Retinal pigment epithelial cell (primary cell): Measurements from ENCODE around the gene RAMACL.
"Not testable (repeated sequence)": the region's sequence is repeated elsewhere in the genome, so short reads cannot be mapped to it uniquely, and the experiment has no call there.

ENCODE experiments used
- DNase-seq: peaks from one replicate; pipeline ENCODE4 v3.0.0-alpha.2; 2010; ENCODE audit warnings: low read depth
- H3K4me3 ChIP-seq: 2 replicates; pipeline ENCODE4 v1.5.1; 2011; ENCODE audit warnings: mild to moderate bottlenecking, low read length, control low read depth, moderate library complexity
- TF ChIP-seq, protein P1 (sequence below): conservative IDR thresholded peaks from 2 replicates; pipeline ENCODE4 v1.5.1; 2011; ENCODE audit warnings: low read depth, low read length, control low read depth, inconsistent platforms

Gene RAMACL

DNA sequence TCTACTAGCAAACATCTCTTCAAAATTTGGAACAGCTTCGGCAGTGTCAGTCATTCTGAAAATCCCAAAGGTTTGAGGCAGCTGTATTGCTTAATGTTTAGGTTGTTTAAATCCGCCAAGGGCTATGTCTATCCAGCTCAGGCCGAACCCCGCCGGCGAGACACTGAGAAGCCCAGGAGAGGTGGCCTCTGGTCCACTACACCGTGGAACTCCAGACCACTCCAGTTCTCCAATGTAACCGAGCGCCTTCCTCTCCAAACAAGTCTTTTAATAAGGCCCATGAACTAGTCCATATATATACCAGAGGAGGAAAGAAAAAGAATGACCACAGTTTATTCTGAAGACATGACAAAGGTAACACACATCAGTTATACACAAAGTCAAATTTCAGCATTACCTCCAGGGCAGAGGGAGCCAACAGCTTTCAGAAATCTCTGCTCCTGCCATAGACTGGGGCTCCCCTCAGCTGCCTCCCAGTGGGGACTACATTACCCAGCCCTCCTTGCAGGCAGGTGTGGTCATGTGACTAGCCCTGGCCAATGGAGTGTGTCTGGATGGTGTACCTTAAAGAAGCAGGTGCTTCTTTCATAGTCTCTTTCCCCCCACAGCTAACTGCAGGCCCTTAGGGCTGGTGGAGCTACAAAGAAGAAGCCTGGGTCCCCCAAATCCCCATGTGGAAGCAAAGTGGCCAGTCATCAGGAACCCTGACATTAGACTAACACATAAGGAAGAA is at the start of gene RAMACL:
Gene RAMACL, minus strand, starts transcription at position 255 of the 733 bp plus-strand sequence. Its CDS starts 201 bp downstream, at position 54.
- TF ChIP-seq, protein P1, sequence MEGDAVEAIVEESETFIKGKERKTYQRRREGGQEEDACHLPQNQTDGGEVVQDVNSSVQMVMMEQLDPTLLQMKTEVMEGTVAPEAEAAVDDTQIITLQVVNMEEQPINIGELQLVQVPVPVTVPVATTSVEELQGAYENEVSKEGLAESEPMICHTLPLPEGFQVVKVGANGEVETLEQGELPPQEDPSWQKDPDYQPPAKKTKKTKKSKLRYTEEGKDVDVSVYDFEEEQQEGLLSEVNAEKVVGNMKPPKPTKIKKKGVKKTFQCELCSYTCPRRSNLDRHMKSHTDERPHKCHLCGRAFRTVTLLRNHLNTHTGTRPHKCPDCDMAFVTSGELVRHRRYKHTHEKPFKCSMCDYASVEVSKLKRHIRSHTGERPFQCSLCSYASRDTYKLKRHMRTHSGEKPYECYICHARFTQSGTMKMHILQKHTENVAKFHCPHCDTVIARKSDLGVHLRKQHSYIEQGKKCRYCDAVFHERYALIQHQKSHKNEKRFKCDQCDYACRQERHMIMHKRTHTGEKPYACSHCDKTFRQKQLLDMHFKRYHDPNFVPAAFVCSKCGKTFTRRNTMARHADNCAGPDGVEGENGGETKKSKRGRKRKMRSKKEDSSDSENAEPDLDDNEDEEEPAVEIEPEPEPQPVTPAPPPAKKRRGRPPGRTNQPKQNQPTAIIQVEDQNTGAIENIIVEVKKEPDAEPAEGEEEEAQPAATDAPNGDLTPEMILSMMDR: no peak
- DNase-seq: no peak
- H3K4me3 ChIP-seq: no peak within 1 kb of the TSS

DNA sequence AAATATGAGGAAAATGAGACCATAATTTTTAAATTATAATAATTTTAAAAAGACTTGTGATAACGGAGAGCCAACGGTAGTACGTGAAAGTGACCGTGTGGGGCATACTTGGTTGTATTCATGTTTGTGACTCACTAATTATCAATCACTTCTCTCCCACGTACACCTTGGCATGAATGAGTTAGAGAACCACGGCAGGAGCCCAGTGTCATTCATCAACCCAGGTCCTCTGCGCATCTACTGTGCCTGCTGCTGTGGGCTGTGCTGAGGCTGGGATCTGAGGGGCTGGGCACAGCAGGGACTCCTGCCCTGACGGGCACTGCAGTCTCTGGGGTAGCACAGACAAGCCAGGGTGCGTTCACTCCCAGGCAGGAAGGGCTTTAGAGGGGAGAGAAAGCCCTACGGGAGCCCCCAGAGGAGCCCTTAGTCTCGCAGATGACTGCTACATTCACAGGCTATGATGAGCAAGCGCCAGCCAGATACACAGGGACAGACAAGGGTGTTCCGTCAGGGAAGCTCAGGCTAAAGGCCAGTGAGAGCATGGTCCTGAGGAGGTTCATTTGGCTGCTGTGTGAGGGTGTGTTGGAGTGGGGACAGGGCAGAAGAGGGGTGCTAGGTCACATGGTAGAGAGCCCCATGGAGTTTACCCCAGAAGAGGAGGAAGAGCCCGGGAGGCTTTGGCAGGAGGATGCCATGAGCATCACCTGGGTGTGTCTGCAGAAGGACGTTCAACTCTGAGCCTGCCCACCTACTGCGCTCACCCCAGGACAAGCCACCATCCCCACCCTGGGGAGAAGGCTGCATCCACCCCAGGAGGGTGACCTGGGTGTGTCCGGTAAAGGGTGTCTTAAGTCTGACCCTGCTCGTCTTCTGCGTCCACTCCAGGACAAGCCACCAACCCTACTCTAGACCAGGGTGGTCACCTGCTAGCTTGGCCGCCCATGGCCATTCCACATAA is 48.8 kb upstream of the RAMACL start:
- TF ChIP-seq, protein P1: no peak
- no peak overlapping the region for H3K4me3 ChIP-seq
- no peak for DNase-seq

DNA sequence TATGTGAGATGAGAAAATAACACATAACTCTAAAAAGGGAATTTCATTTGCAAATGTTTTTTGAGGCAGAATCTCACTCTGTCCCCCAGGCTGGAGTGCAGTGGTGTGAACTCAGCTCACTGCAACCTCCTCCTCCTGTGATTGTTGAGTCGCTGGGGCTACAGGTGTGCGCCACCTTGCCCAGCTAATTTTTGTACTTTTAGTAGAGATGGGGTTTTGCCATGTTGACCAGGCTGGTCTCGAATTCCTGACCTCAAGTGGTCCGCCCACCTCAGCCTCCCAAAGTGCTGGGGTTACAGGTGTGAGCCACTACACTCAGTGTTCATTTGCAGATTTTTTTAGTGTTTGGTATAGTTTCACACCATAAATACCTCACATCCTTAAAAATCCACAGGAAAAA is 48.1 kb upstream of the RAMACL start:
- not testable (repeated sequence) for H3K4me3 ChIP-seq, DNase-seq

DNA sequence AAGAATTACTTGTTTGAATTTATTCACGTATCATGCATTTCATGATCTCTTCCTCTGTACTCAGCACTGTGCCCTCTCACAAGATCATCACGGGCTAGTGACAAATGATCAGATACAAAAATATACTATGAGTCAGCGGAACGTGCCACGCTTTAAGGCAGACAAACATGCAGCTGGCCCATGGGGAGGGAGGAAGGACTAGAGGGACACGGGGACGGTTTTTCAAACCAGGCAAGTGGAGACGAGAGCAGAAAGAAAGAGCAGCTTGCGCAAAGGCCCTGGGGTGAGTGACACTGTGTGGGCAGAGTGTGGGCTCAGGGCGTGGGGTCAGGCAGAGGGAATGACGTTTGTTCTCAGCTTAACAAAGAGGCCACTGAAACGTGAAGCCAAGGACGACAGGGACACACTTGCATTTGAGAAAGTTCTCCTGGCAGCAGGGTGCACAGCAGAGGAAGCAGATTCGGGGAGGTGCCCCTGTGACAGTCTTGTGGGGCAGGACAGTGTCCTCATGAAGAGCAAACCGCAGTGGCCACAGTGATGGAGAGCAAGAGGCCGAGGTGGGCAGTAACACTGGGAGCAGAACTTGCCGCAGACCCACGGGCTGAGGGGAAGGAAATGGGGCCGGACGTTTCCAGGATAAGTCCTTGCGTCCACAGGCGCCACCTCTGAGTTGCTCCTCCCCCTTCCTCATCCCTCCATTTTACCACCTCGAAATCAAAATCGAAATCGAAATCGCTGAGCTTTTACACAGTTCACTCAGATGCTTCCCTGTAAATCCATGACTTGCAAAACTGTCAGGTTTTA is 47.5 kb upstream of the RAMACL start:
- no peak for DNase-seq
- no peak overlapping the region for H3K4me3 ChIP-seq
- TF ChIP-seq, protein P1: no peak

DNA sequence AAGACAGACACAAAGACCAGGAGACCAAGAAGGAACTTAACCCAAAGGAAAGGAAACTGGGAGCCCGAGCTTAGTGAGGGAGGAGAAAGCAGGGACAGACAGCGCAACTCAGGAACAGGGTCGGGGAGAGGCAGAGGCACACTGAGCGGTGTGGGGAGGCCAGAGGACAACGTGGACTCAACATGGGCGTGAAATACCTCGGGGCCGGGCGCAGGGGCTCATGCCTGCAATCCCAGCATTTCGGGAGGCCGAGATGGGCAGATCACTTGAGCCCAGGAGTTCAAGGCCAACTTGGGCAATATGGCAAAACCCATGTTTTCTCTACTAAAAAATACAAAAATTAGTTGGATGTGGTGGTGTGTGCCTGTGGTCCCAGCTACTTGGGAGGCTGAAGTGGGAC is 46.3 kb upstream of the RAMACL start:
- TF ChIP-seq, protein P1: no peak
- H3K4me3 ChIP-seq: no peak overlapping the region
- no peak for DNase-seq

DNA sequence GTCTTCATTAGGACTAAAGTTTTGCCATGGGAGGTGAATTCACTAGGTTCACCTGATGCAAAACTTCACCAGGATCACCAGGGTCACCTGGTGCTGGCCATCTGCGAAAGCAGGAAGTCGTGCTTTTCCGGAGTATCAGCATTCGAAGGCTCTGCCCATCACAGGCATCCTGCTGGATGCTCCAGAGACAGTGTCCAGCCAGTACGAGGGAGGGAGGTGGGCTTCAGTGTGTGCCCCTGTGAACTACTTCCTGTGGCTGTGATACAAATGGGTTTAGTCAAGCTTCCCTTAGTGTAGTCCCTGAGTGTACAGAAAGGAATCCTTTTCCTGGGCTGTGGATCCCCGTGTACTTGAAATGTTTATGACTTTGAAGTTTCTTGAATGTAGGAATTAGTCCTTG is 44.0 kb upstream of the RAMACL start:
- H3K4me3 ChIP-seq: no peak overlapping the region
- TF ChIP-seq, protein P1: no peak
- no peak for DNase-seq

DNA sequence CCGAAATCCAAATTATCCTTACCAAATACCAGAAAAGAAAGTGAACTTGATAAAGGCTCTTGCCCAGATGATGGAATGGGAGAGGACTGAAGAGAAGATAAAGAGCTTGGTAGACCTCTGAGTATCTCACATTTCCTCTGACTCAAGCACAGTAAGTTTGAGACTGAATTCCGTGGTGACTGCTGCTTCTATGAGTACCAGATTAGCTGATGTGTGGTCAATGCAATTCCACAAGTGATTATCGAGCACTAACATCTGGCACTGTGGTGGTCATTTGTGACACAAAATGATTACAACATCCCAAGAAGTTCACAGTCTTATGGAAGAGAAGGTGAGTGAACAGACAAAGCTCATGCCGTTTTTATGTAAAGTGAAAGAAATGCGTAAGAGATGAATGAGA is 43.1 kb upstream of the RAMACL start:
- TF ChIP-seq, protein P1: no peak
- DNase-seq: no peak
- no peak overlapping the region for H3K4me3 ChIP-seq
